HepG2 (cell line): ENCODE measurements around the gene CABLES2. TPM values are rescaled to one million over a fixed set of nuclear protein-coding genes. Genes with fewer than 3 reads are reported as not detected.

Experiments
- AFF4 ChIP-seq: sonication (generic); formaldehyde crosslinking; IDR thresholded peaks from 2 replicates; pipeline ENCODE4 v1.4.0; 2020; ENCODE audit warnings: missing genetic modification reagents
- AKAP8 ChIP-seq: sonication (generic); formaldehyde crosslinking; IDR thresholded peaks from 2 replicates; pipeline ENCODE4 v1.5.1; 2020; ENCODE audit warnings: mild to moderate bottlenecking, missing genetic modification reagents
- BCL6 ChIP-seq: IDR thresholded peaks from 2 replicates; pipeline ENCODE4 v1.6.1; 2016; ENCODE audit warnings: missing genetic modification reagents, missing compliant biosample characterization
- CBFB ChIP-seq: sonication (generic); formaldehyde crosslinking; IDR thresholded peaks from 2 replicates; pipeline ENCODE4 v1.4.0; 2020; ENCODE audit warnings: missing genetic modification reagents
- CREB3 ChIP-seq: sonication (generic); formaldehyde crosslinking; IDR thresholded peaks from 2 replicates; pipeline ENCODE4 v1.5.0; 2020; ENCODE audit warnings: missing genetic modification reagents
- FOXC1 ChIP-seq: sonication (generic); formaldehyde crosslinking; IDR thresholded peaks from 2 replicates; pipeline ENCODE4 v1.8.0; 2022; ENCODE audit warnings: mild to moderate bottlenecking, missing genetic modification reagents, borderline replicate concordance
- HHEX ChIP-seq: IDR thresholded peaks from 2 replicates; pipeline ENCODE4 v1.6.1; 2016; ENCODE audit warnings: control low read depth
- HOMEZ ChIP-seq: IDR thresholded peaks from 2 replicates; pipeline ENCODE4 v1.6.1; 2016; ENCODE audit warnings: low read depth
- NBN ChIP-seq: fragments of 450-650 bp; conservative IDR thresholded peaks from 2 replicates; pipeline ENCODE4 v1.6.1; 2017
- NFYC ChIP-seq: IDR thresholded peaks from 2 replicates; pipeline ENCODE4 v1.6.1; 2016; ENCODE audit warnings: missing genetic modification reagents, missing compliant biosample characterization
- NR2F1 ChIP-seq, 2 experiments: fragments of 450-650 bp in 1 of 2; formaldehyde crosslinking in 1 of 2; IDR thresholded peaks; 2 replicates each; pipeline versions ENCODE4 v1.5.0 to v1.6.1; 2016 to 2020; ENCODE audit warnings: mild to moderate bottlenecking in 1 of 2, missing compliant biosample characterization in 1 of 2, missing genetic modification reagents in 1 of 2, moderate library complexity in 1 of 2
- RAD51 ChIP-seq: fragments of 450-650 bp; IDR thresholded peaks from 2 replicates; pipeline ENCODE4 v1.6.1; 2016; ENCODE audit warnings: borderline replicate concordance
- RXRA ChIP-seq: sonication (generic); formaldehyde crosslinking; IDR thresholded peaks from 2 replicates; pipeline ENCODE4 v1.5.1; 2020; ENCODE audit warnings: missing genetic modification reagents
- SP1 ChIP-seq, 2 experiments: fragments of 450-650 bp in 1 of 2; sonication (generic) in 1 of 2; formaldehyde crosslinking in 1 of 2; IDR thresholded peaks; 2 replicates each; pipeline versions ENCODE4 v1.4.0 to v1.6.1; 2016 to 2020; ENCODE audit warnings: missing genetic modification reagents in 1 of 2
- SRSF4 ChIP-seq: fragments of 200-400 bp; formaldehyde crosslinking; IDR thresholded peaks from one replicate; pipeline ENCODE4 v1.6.1; 2018; ENCODE audit warnings: mild to moderate bottlenecking, low read depth, low read length, moderate library complexity; ENCODE audit not compliant: poor library complexity, severe bottlenecking
- ZMYM3 ChIP-seq: sonication (generic); formaldehyde crosslinking; IDR thresholded peaks from 2 replicates; pipeline ENCODE4 v1.5.1; 2020; ENCODE audit warnings: mild to moderate bottlenecking, missing genetic modification reagents
- ZNF124 ChIP-seq: sonication (generic); formaldehyde crosslinking; IDR thresholded peaks from 2 replicates; pipeline ENCODE4 v1.4.0; 2020; ENCODE audit warnings: missing genetic modification reagents
- ZNF276 ChIP-seq: sonication (generic); formaldehyde crosslinking; IDR thresholded peaks from 2 replicates; pipeline ENCODE4 v1.4.0; 2020; ENCODE audit warnings: mild to moderate bottlenecking, low read depth, missing genetic modification reagents
- ZNF816 ChIP-seq: sonication (generic); formaldehyde crosslinking; IDR thresholded peaks from 2 replicates; pipeline ENCODE4 v1.8.0; 2022; ENCODE audit warnings: missing genetic modification reagents, mild to moderate bottlenecking, borderline replicate concordance
- ZUFSP ChIP-seq: sonication (generic); formaldehyde crosslinking; IDR thresholded peaks from 2 replicates; pipeline ENCODE4 v1.9.0; 2021; ENCODE audit warnings: missing genetic modification reagents, mild to moderate bottlenecking, borderline replicate concordance
- polyA plus RNA-seq, 8 experiments: library from polyadenylated mRNA; depleted of rRNA in 3 of 8; stranded (reverse) in 7 of 8; unstranded in 1 of 8; fragments of >200 nt; fragmentation: Illumina TruSeq in 4 of 8; extraction: Trizol in 4 of 8; gene quantifications; 2 replicates each; pipeline versions ENCODE4 v1.2.1 to v1.2.3, GENCODE V29; 2011 to 2016; ENCODE audit warnings: low read depth in 4 of 8, missing spikeins in 1 of 8, mixed read lengths in 1 of 8; ENCODE audit not compliant: insufficient read depth in 1 of 8
- total RNA-seq, 5 experiments: library from RNA; depleted of rRNA; stranded (reverse); fragments of >200 nt; fragmentation: Illumina TruSeq; extraction: Trizol; gene quantifications; 2 replicates each; pipeline ENCODE4 v1.2.3, GENCODE V29; 2016; ENCODE audit warnings: low read depth in 1 of 5

The CABLES2 gene
- total and polyA plus RNA-seq, 2 of the 13 experiments (the other 11 are each of a cell fraction or from before 2014, with no cell fraction given): 5.2 to 9.7 TPM

- TF ChIP-seq AFF4 (CRISPR knock-in tag): no peak
- TF ChIP-seq BCL6 (CRISPR knock-in tag): no peak
- TF ChIP-seq ZNF816 (CRISPR knock-in tag): no peak
- TF ChIP-seq ZNF124 (CRISPR knock-in tag): no peak; the same call in 1 of the 2 replicates
- TF ChIP-seq HHEX (CRISPR knock-in tag): no peak
- peak; percentile 20; the same call in 1 of the 2 replicates for TF ChIP-seq NFYC
- TF ChIP-seq RAD51: no peak
- no peak for TF ChIP-seq NR2F1 (CRISPR knock-in tag; IDR thresholded peaks at IDR 0.05)
- TF ChIP-seq ZUFSP (CRISPR knock-in tag): no peak
- TF ChIP-seq CBFB: peak; percentile 15; the same call in 1 of the 2 replicates
- TF ChIP-seq SP1 (IDR thresholded peaks at IDR 0.05): no peak
- peak; percentile 79; the same call in 1 of the 2 replicates for TF ChIP-seq SP1 (CRISPR knock-in tag; IDR thresholded peaks at IDR 0.05)
- TF ChIP-seq CREB3: no peak
- TF ChIP-seq AKAP8 (CRISPR knock-in tag): no peak
- peak; percentile 12; the same call in 1 of the 2 replicates for TF ChIP-seq HOMEZ (CRISPR knock-in tag)
- TF ChIP-seq NBN: no peak
- TF ChIP-seq ZNF276 (CRISPR knock-in tag): no peak
- peak; percentile 70 for TF ChIP-seq ZMYM3 (CRISPR knock-in tag)
- no peak for TF ChIP-seq SRSF4
- TF ChIP-seq FOXC1: no peak
- peak; percentile 80 for TF ChIP-seq RXRA (CRISPR knock-in tag)
Observed at GRCh38 chr20:62412194-62413024, 5.3 kb upstream of the CABLES2 start (continued).
